Thyroid gland (tissue), 4 donors: ENCODE measurements around the gene GNG7. TPM values are rescaled to one million over a fixed set of nuclear protein-coding genes. Genes with fewer than 3 reads are reported as not detected.
A peak's percentile ranks its signal among the peaks of the same experiment; 100 is the strongest.

Source experiments
- DNase-seq, 2 donors: peaks; one replicate each; pipeline ENCODE4 v3.0.0-alpha.2; 2019
- H3K27ac ChIP-seq, 3 donors: fragments of 200-600 bp; sonication (generic); 1 replicate in 2 of 3; 2 replicates in 1 of 3; pipeline ENCODE4 v1.5.1; 2016 to 2019; ENCODE audit warnings: mild to moderate bottlenecking in 1 of 3, moderate library complexity in 1 of 3
- H3K27me3 ChIP-seq: fragments of 200-600 bp; sonication (generic); one replicate; pipeline ENCODE4 v1.5.1; 2019
- H3K36me3 ChIP-seq, 2 donors: fragments of 200-600 bp; sonication (generic); one replicate each; pipeline ENCODE4 v1.5.1; 2016 to 2019
- H3K4me1 ChIP-seq, 2 donors: fragments of 200-600 bp; sonication (generic); one replicate each; pipeline ENCODE4 v1.5.1; 2017 to 2019
- H3K4me3 ChIP-seq, 3 donors: fragments of 200-600 bp; sonication (generic); replicated peaks in 1 of 3; 1 replicate in 2 of 3; 2 replicates in 1 of 3; pipeline ENCODE4 v1.5.1; 2016; ENCODE audit warnings: mild to moderate bottlenecking in 1 of 3
- H3K9me3 ChIP-seq: fragments of 200-600 bp; sonication (generic); one replicate; pipeline ENCODE4 v1.5.1; 2017
- POLR2A ChIP-seq, 2 donors: fragments of 450-650 bp; IDR thresholded peaks; one replicate each; pipeline ENCODE4 v1.6.1; 2017; ENCODE audit warnings: antibody characterized with exemption in 2 of 2, mild to moderate bottlenecking in 2 of 2, moderate library complexity in 1 of 2
- WGBS, 2 donors: methylation state at CpG; one replicate each; pipeline ENCODE4 v1.1.5; 2017; 5-methylcytosine and 5-hydroxymethylcytosine counted together
- intact Hi-C: fragments of 100-400 bp; cut with DNase I; formaldehyde crosslinking; loops from one replicate; pipeline ENCODE4 v1.15.1; 2023
- total RNA-seq, 4 donors: library from RNA; depleted of rRNA; stranded (reverse); fragments of >200 nt; gene quantifications; one replicate each; pipeline ENCODE4 v1.2.3, GENCODE V29; 2016
- TF ChIP-seq, protein P1 (sequence below), 6 experiments: fragments of 200-600 bp in 3 of 6; fragments of 450-650 bp in 3 of 6; sonication (generic) in 3 of 6; IDR thresholded peaks; one replicate each; pipeline ENCODE4 v1.5.1; 2016 to 2019; ENCODE audit warnings: antibody characterized with exemption in 6 of 6, mild to moderate bottlenecking in 2 of 6, inconsistent platforms in 1 of 6, moderate library complexity in 1 of 6

The GNG7 gene
- total RNA-seq, 4 donors from 2014 or later: 3.8 to 6.9 (median 5.6) TPM

DNA sequence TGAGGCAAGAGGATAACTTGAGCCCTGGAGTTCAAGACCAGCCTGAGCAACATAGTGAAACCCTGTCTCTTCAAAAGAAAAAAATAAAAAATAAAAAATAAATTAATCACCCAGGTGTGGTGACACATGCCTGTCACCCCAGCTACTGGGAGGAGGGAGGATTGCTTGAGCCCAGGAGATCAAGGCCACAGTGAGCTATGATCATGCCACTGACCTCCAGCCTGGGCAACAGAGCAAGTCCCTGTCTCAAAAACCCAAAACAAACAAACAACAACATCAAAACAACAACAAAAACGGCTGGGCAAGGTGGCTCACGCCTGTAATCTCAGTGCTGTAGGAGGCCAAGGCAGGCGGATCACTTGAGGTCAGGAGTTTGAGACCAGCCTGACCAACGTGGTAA, 41.6 kb upstream of the GNG7 start:
- DNase-seq: no peak
- no peaks in the 10 kb centered on the region for H3K36me3 ChIP-seq
- H3K27ac ChIP-seq: no peak overlapping the region
- intact Hi-C loops: no loop called here
- no peaks in the 10 kb centered on the region for H3K27me3 ChIP-seq
- H3K4me3 ChIP-seq: no peak overlapping the region
- TF ChIP-seq, protein P1, sequence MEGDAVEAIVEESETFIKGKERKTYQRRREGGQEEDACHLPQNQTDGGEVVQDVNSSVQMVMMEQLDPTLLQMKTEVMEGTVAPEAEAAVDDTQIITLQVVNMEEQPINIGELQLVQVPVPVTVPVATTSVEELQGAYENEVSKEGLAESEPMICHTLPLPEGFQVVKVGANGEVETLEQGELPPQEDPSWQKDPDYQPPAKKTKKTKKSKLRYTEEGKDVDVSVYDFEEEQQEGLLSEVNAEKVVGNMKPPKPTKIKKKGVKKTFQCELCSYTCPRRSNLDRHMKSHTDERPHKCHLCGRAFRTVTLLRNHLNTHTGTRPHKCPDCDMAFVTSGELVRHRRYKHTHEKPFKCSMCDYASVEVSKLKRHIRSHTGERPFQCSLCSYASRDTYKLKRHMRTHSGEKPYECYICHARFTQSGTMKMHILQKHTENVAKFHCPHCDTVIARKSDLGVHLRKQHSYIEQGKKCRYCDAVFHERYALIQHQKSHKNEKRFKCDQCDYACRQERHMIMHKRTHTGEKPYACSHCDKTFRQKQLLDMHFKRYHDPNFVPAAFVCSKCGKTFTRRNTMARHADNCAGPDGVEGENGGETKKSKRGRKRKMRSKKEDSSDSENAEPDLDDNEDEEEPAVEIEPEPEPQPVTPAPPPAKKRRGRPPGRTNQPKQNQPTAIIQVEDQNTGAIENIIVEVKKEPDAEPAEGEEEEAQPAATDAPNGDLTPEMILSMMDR (IDR thresholded peaks at IDR 0.05): no peak
- TF ChIP-seq POLR2A (IDR thresholded peaks at IDR 0.05): no peak
- no peaks in the 10 kb centered on the region for H3K9me3 ChIP-seq
- peaks cover 4% of the 10 kb centered on the region in 2 donors for H3K4me1 ChIP-seq
- 42 to 44% methylated on average over 4 of the region's 4 CpGs for WGBS, 2 donors

GRCh38 chr19:2743099-2743498, 40.6 kb upstream of the GNG7 start:
- no peak for TF ChIP-seq POLR2A (IDR thresholded peaks at IDR 0.05)
- TF ChIP-seq, protein P1 (IDR thresholded peaks at IDR 0.05): no peak
- Histone ChIP-seq H3K4me1 (peaks cover 7 to 9% of the 10 kb centered on the region in 2 donors), H3K27me3 (no peaks in the 10 kb centered on the region), H3K36me3 (no peaks in the 10 kb centered on the region), H3K4me3 (no peak overlapping the region), H3K27ac (no peak overlapping the region), H3K9me3 (no peaks in the 10 kb centered on the region)
- intact Hi-C loops: no loop called here
- DNase-seq: no peak
- WGBS, 2 donors: 74 to 78% methylated on average over 8 of the region's 8 CpGs

DNA sequence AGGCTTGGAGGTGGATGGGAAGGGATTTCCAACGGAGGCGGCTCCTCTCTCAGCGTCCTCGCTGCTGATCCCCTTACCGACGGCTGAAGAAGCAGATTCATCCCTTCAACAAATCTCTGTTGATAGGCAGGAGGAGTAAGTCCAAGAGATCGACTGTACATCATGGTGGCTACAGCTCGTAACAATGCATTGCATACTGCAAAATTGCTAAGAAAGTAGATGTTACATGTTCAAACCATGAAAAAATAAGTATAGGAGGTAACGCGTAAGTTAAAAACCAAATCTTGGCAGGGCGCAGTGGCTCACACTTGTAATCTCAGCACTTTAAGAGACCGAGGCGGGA, 37.8 kb upstream of the GNG7 start:
- Histone ChIP-seq H3K36me3 (peaks cover 7 to 11% of the 10 kb centered on the region in 2 donors), H3K27ac (no peak overlapping the region), H3K9me3 (no peaks in the 10 kb centered on the region), H3K4me3 (no peak overlapping the region), H3K4me1 (peaks cover 7 to 9% of the 10 kb centered on the region in 2 donors), H3K27me3 (no peaks in the 10 kb centered on the region)
- no peak for DNase-seq
- intact Hi-C loops: no loop called here
- 41 to 43% methylated on average over 13 of the region's 13 CpGs for WGBS, 2 donors
- no peak for TF ChIP-seq POLR2A (IDR thresholded peaks at IDR 0.05)
- TF ChIP-seq, protein P1 (IDR thresholded peaks at IDR 0.05): no peak

DNA sequence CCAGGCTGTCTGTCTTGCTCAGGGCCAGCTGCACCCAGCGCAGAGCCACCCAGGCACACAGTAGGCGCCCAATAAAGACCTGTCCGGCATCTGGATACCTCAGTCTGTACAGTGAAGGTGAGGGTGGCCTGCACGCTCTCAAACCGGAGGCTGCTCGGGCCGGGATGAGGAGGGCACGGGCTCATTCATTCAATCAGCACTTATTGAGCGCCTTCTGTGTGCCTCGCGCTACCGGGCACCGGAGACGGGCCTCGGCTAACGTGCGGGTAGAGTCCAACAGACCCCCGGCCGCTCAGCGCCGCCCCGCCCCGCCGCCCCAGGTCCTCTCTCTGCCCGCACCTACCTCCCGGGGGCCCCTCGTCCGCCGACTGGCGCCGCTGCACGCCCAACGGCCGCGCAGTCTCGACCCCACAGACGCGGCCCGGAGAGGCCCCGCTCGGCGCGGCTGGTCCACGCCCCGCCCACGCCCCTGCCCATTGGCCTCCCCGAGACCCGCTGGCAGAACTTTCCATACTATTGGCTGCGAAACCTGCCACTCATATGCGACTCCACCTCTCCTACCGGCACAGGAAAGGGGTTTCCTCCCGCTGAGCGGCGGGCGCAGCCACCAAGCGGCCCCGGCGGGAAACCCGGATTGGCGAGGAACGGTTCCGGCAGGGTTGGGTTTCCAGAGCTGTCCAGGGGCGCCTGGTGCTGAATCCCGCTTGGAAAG, 37.3 kb upstream of the GNG7 start, which contains the start of gene SLC39A3:
TSS of gene SLC39A3 (minus strand) at position 416 of the 712 bp plus-strand sequence. CDS start 2,760 bp downstream, outside the sequence.
- Histone ChIP-seq H3K4me3 (peak within 1 kb of the TSS; percentile 53 to 94 (median 93)), H3K9me3 (no peaks in the 10 kb centered on the region), H3K27me3 (no peaks in the 10 kb centered on the region), H3K27ac (no peak within 1 kb of the TSS), H3K4me1 (peaks cover 7 to 9% of the 10 kb centered on the region in 2 donors), H3K36me3 (peaks cover 7 to 11% of the 10 kb centered on the region in 2 donors)
- no peak for TF ChIP-seq POLR2A (IDR thresholded peaks at IDR 0.05)
- TF ChIP-seq, protein P1 (IDR thresholded peaks at IDR 0.05): peak in 3 of 6 experiments; percentile 12 to 38 (median 38)
- intact Hi-C loops: no loop called here
- peak; percentile 98 to 99 for DNase-seq
- WGBS, 2 donors: 0 to 1% methylated on average over 31 of the region's 64 CpGs

GRCh38 chr19:2736550-2737190, 34.2 kb upstream of the GNG7 start:
- WGBS, 2 donors: 96 to 98% methylated on average over 13 to 14 of the region's 15 CpGs
- no peaks in the 10 kb centered on the region for H3K9me3 ChIP-seq
- no peaks in the 10 kb centered on the region for H3K27me3 ChIP-seq
- H3K4me3 ChIP-seq: no peak overlapping the region
- DNase-seq: no peak
- intact Hi-C loops: no loop called here
- TF ChIP-seq POLR2A (IDR thresholded peaks at IDR 0.05): no peak
- TF ChIP-seq, protein P1 (IDR thresholded peaks at IDR 0.05): no peak
- H3K27ac ChIP-seq: no peak overlapping the region
- peaks cover 7 to 9% of the 10 kb centered on the region in 2 donors for H3K4me1 ChIP-seq
- peaks cover 12 to 16% of the 10 kb centered on the region in 2 donors for H3K36me3 ChIP-seq
